Progenitor cell of endocrine pancreas (in vitro differentiated cells): ENCODE measurements around the gene UBL3. TPM values are rescaled to one million over a fixed set of nuclear protein-coding genes. Genes with fewer than 3 reads are reported as not detected.

Experiments
- DNase-seq: peaks from one replicate; pipeline ENCODE4 v3.0.0; 2021; ENCODE audit warnings: low spot score; ENCODE audit not compliant: unreplicated experiment
- H3K27ac Mint-ChIP-seq: 2 replicates; pipeline ENCODE4 v1.8.0; 2021; ENCODE audit warnings: mild to moderate bottlenecking, moderate library complexity, mixed read lengths
- H3K27me3 Mint-ChIP-seq: 2 replicates; pipeline ENCODE4 v1.8.0; 2021; ENCODE audit warnings: mixed read lengths
- H3K36me3 Mint-ChIP-seq: 2 replicates; pipeline ENCODE4 v1.8.0; 2022; ENCODE audit warnings: mixed read lengths; ENCODE audit not compliant: insufficient read depth
- H3K4me1 Mint-ChIP-seq: 2 replicates; pipeline ENCODE4 v1.8.0; 2021; ENCODE audit warnings: low read depth, mixed read lengths
- H3K4me3 Mint-ChIP-seq: 2 replicates; pipeline ENCODE4 v1.8.0; 2021; ENCODE audit warnings: low read depth, mild to moderate bottlenecking, moderate library complexity, mixed read lengths
- H3K9me3 Mint-ChIP-seq: 2 replicates; pipeline ENCODE4 v1.8.0; 2021; ENCODE audit warnings: low read depth, mixed read lengths
- total RNA-seq: library from RNA; stranded (reverse); gene quantifications from 2 replicates; pipeline ENCODE4 v1.2.1, GENCODE V29; 2021
- TF ChIP-seq, protein P1 (sequence below): fragments of 200-600 bp; sonication (generic); IDR thresholded peaks from one replicate; pipeline ENCODE4 v1.5.0; 2021; ENCODE audit warnings: antibody characterized with exemption, mild to moderate bottlenecking; ENCODE audit not compliant: unreplicated experiment

Gene UBL3
- total RNA-seq, 1 donor from 2014 or later = 36.0 TPM

DNA sequence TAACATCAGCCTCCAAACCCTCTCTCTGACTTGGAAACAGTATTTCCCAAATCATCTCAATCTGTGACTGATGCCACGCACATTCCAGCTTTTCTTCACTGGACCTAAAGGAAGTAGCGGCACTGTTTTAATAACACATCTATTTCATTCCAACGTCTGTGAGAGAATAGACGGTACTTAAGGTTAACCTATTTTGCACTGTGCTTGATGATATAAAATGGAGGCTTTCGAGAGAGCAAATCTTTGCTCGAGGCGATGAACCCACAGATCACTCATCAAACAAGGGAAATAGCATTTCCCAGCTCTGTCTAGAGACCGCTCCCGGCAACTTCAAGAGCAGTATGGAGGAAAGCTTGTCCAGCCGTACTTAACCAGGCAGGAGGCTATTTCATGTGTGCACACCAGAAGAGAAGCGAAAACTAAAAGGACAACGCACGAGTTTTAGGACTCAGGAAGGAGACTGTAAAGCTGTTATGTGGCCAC, 2.9 kb downstream of the UBL3 start:
- H3K27ac Mint-ChIP-seq = peak overlapping the region; percentile 92
- no peak for DNase-seq
- peaks cover 47% of the 10 kb centered on the region for H3K4me1 Mint-ChIP-seq
- no peaks in the 10 kb centered on the region for H3K36me3 Mint-ChIP-seq
- peak overlapping the region; percentile 90 for H3K4me3 Mint-ChIP-seq
- H3K9me3 Mint-ChIP-seq = no peaks in the 10 kb centered on the region
- no peaks in the 10 kb centered on the region for H3K27me3 Mint-ChIP-seq
- TF ChIP-seq, protein P1, sequence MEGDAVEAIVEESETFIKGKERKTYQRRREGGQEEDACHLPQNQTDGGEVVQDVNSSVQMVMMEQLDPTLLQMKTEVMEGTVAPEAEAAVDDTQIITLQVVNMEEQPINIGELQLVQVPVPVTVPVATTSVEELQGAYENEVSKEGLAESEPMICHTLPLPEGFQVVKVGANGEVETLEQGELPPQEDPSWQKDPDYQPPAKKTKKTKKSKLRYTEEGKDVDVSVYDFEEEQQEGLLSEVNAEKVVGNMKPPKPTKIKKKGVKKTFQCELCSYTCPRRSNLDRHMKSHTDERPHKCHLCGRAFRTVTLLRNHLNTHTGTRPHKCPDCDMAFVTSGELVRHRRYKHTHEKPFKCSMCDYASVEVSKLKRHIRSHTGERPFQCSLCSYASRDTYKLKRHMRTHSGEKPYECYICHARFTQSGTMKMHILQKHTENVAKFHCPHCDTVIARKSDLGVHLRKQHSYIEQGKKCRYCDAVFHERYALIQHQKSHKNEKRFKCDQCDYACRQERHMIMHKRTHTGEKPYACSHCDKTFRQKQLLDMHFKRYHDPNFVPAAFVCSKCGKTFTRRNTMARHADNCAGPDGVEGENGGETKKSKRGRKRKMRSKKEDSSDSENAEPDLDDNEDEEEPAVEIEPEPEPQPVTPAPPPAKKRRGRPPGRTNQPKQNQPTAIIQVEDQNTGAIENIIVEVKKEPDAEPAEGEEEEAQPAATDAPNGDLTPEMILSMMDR = no peak

DNA sequence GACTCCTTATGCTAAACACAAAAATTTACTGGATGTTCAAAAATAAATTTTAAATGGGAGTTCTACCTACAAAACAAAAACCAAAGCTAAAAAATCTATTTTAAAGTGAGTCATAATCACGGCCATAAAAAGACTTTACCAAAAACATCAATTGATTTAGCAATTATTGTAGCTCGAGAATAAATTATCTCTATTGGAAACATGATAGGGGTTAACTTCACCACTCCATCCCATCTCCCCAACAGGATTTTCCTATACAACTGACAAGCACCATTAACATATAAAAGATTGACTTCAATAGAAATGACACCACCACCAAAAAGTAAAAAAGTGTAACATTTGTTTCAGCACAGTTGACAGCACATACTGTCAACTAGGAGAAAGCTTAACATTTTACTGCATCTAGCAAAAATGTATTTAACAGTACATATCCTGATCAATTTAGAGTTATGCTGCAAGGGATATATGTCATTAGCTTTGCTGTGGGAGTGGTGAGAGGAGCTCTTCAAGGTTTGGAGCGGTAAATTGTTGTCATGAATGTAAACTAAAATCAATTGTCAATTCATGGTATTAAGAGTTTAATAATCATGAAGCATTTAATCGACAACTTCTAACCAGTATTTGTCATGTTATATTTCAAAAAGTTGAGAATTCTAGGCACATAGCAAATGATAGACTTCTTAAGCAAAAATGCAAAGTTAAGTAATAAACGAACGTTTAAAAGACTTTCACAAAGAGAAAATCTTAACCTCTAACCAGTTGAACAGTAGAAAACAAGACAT, 3.8 kb downstream of the UBL3 start:
- DNase-seq = no peak
- TF ChIP-seq, protein P1 = no peak
- peak overlapping the region; percentile 90 for H3K4me3 Mint-ChIP-seq
- H3K27ac Mint-ChIP-seq = peak overlapping the region; percentile 92
- no peaks in the 10 kb centered on the region for H3K9me3 Mint-ChIP-seq
- H3K4me1 Mint-ChIP-seq = peaks cover 49% of the 10 kb centered on the region
- H3K36me3 Mint-ChIP-seq = no peaks in the 10 kb centered on the region
- H3K27me3 Mint-ChIP-seq = no peaks in the 10 kb centered on the region

DNA sequence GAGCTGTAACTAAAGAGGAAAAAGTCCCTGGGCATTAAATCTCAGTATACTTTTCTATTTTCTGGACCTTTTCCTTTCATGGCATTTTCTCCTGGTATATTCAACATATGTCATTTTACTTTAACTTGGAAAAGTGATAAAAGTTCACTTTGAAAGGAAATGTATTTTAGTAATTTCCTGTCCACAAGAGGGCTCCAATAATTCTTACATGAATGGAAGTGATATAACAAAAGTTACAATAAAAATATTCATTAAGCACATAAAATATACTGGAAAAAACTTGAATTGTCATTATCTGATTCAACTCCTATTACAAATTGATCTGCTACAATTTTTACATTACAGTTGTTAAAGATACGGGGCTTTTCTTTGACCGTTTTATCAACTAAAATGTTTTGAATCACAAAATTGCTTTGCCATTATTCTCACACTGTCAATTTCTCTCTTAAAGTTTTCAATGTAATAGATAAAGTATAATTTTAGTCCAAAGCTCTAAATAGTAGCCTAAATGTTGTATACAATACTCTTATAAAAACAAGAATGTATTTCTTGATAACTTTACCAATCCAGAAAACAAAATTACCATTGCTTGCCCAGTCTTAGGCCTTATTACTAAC, 4.9 kb downstream of the UBL3 start:
- TF ChIP-seq, protein P1 = peak; percentile 22
- H3K27me3 Mint-ChIP-seq = no peaks in the 10 kb centered on the region
- DNase-seq = no peak
- H3K4me1 Mint-ChIP-seq = peaks cover 51% of the 10 kb centered on the region
- H3K4me3 Mint-ChIP-seq = peak overlapping the region; percentile 5
- no peaks in the 10 kb centered on the region for H3K36me3 Mint-ChIP-seq
- H3K9me3 Mint-ChIP-seq = no peaks in the 10 kb centered on the region
- no peak overlapping the region for H3K27ac Mint-ChIP-seq

DNA sequence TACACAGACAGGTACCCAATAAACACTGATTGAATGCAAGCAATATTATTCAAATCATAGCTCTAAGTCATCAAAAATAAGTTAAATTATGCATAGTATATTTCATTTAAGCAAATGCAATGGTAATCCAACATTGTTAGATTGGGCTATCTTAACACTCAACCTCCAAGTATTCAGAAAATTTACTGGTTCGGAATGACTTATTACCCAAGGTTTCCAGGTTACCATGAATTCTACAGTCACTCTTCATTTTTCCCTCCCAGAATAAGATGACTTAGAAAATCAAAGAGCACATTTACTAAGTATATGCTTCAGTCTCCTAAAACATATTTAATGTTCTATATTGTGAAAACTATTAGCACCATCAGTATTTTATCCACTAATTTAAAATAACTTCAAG, 6.0 kb downstream of the UBL3 start:
- no peak for DNase-seq
- no peak overlapping the region for H3K4me3 Mint-ChIP-seq
- no peaks in the 10 kb centered on the region for H3K36me3 Mint-ChIP-seq
- no peaks in the 10 kb centered on the region for H3K9me3 Mint-ChIP-seq
- H3K27me3 Mint-ChIP-seq = no peaks in the 10 kb centered on the region
- TF ChIP-seq, protein P1 = no peak
- H3K27ac Mint-ChIP-seq = no peak overlapping the region
- H3K4me1 Mint-ChIP-seq = peaks cover 52% of the 10 kb centered on the region

DNA sequence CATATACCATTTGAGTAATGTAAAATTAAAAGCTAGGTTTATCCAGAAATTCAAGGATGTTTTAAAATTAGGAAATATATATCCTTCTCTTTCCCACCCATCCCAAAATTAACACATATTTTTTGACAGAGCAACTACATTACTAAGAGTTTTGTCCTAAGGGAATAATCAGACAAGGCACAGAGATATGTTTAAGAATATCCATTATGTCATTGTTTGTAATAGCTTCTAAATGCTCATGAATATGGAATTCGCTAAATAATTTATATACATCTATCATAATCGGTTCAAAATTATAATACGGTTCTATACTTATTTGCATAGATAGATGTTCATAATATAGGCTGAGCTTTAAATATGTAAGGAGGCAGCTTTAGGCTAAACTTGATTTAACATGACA, 9.8 kb downstream of the UBL3 start:
- Mint-ChIP-seq H3K4me1 (peaks cover 48% of the 10 kb centered on the region), H3K4me3 (no peak overlapping the region), H3K27ac (no peak overlapping the region), H3K27me3 (no peaks in the 10 kb centered on the region), H3K9me3 (no peaks in the 10 kb centered on the region), H3K36me3 (no peaks in the 10 kb centered on the region)
- TF ChIP-seq, protein P1 = no peak
- DNase-seq = no peak
